H1 (cell line): ENCODE data around the gene CTDNEP1. TPM values are rescaled to one million over a fixed set of nuclear protein-coding genes. Genes with fewer than 3 reads are reported as not detected.

Source experiments
- ASH2L ChIP-seq: fragments of 200-600, 300-600 bp; sonication (generic); IDR thresholded peaks from one replicate; pipeline ENCODE4 v1.7.1; 2017; ENCODE audit warnings: low read length
- ATF3 ChIP-seq: IDR thresholded peaks from 2 replicates; pipeline ENCODE4 v1.6.1; 2011; ENCODE audit warnings: low read depth, mild to moderate bottlenecking, low read length; ENCODE audit not compliant: insufficient read depth
- CBX8 ChIP-seq: fragments of 300-800, 300-1000 bp; sonication (generic); IDR thresholded peaks from 2 replicates; pipeline ENCODE4 v1.7.1; 2016; ENCODE audit warnings: low read depth, low read length, borderline replicate concordance
- CHD1 ChIP-seq: IDR thresholded peaks from 2 replicates; pipeline ENCODE4 v1.6.1; 2012; ENCODE audit warnings: low read depth, low read length, improper control_type of control experiment
- CHD2 ChIP-seq: IDR thresholded peaks from 2 replicates; pipeline ENCODE4 v1.6.1; 2012; ENCODE audit warnings: low read length, improper control_type of control experiment
- CTCF ChIP-seq, 3 experiments: IDR thresholded peaks; 1 replicate in 2 of 3; 2 replicates in 1 of 3; pipeline versions ENCODE4 v1.5.1 to v1.6.1; 2011; ENCODE audit warnings: low read length in 3 of 3, mild to moderate bottlenecking in 3 of 3, inconsistent platforms in 2 of 3, low read depth in 1 of 3, moderate library complexity in 1 of 3; ENCODE audit not compliant: insufficient read depth in 1 of 3; ENCODE audit errors: control extremely low read depth in 1 of 3
- E2F6 ChIP-seq: IDR thresholded peaks from 2 replicates; pipeline ENCODE4 v1.6.1; 2012; ENCODE audit warnings: inconsistent platforms
- EGR1 ChIP-seq: IDR thresholded peaks from 2 replicates; pipeline ENCODE4 v1.6.1; 2011; ENCODE audit warnings: low read depth, low read length, borderline replicate concordance
- HDAC2 ChIP-seq, 2 experiments: fragments of 300-600 bp in 1 of 2; sonication (generic) in 1 of 2; IDR thresholded peaks; 2 replicates each; pipeline ENCODE4 v1.6.1; 2011 to 2012; ENCODE audit warnings: low read depth in 2 of 2, low read length in 2 of 2, mild to moderate bottlenecking in 2 of 2, moderate library complexity in 2 of 2, borderline replicate concordance in 1 of 2, inconsistent platforms in 1 of 2
- JUN ChIP-seq: IDR thresholded peaks from 2 replicates; pipeline ENCODE4 v1.6.1; 2011; ENCODE audit warnings: low read depth, mild to moderate bottlenecking, improper control_type of control experiment, low read length
- JUND ChIP-seq: IDR thresholded peaks from 2 replicates; pipeline ENCODE4 v1.6.1; 2011; ENCODE audit warnings: mild to moderate bottlenecking, improper control_type of control experiment, low read length
- KDM5A ChIP-seq: fragments of 200-600 bp; IDR thresholded peaks from 2 replicates; pipeline ENCODE4 v1.7.1; 2012; ENCODE audit warnings: mild to moderate bottlenecking, low read length, inconsistent platforms, mixed read lengths
- MAX ChIP-seq: IDR thresholded peaks from 2 replicates; pipeline ENCODE4 v1.6.1; 2012; ENCODE audit warnings: inconsistent platforms
- PHF8 ChIP-seq: fragments of 200-600 bp; sonication (generic); conservative IDR thresholded peaks from 2 replicates; pipeline ENCODE4 v1.7.1; 2012; ENCODE audit warnings: low read depth, mild to moderate bottlenecking, inconsistent platforms, low read length, moderate library complexity
- POLR2A ChIP-seq, 2 experiments: IDR thresholded peaks; 1 replicate in 1 of 2; 2 replicates in 1 of 2; pipeline ENCODE4 v1.6.1; 2011; ENCODE audit warnings: low read depth in 2 of 2, low read length in 2 of 2, mild to moderate bottlenecking in 2 of 2; ENCODE audit errors: control extremely low read depth in 1 of 2
- POLR2AphosphoS5 ChIP-seq: IDR thresholded peaks from 2 replicates; pipeline ENCODE4 v1.6.1; 2011; ENCODE audit warnings: low read depth, low read length
- SAP30 ChIP-seq: fragments of 300-600 bp; sonication (generic); IDR thresholded peaks from 2 replicates; pipeline ENCODE4 v1.7.1; 2012; ENCODE audit warnings: low read length, moderate library complexity, mild to moderate bottlenecking, inconsistent platforms; ENCODE audit not compliant: insufficient read depth, insufficient replicate concordance
- SP4 ChIP-seq: IDR thresholded peaks from 2 replicates; pipeline ENCODE4 v1.6.1; 2012; ENCODE audit warnings: low read length, inconsistent platforms
- TAF7 ChIP-seq: optimal IDR thresholded peaks from 2 replicates; pipeline ENCODE3; 2011; ENCODE audit warnings: low read depth, mild to moderate bottlenecking, inconsistent platforms, low read length, moderate library complexity, borderline replicate concordance
- TBP ChIP-seq: IDR thresholded peaks from 2 replicates; pipeline ENCODE4 v1.6.1; 2011; ENCODE audit warnings: low read depth, low read length, improper control_type of control experiment
- polyA plus RNA-seq, 7 experiments: library from polyadenylated mRNA; depleted of rRNA in 3 of 7; stranded (reverse) in 5 of 7; unstranded in 2 of 7; fragments of >200 nt in 5 of 7; fragments of 200-250 nt in 2 of 7; gene quantifications; 1 replicate in 5 of 7; 2 replicates in 1 of 7; 4 replicates in 1 of 7; pipeline versions ENCODE4 v1.2.1 to v1.2.3, GENCODE V29; 2011 to 2013; ENCODE audit warnings: missing spikeins in 2 of 7, mixed read lengths in 2 of 7
- total RNA-seq: library from RNA; stranded (reverse); fragmentation: NEBNext Ultra II Directional; extraction: Animal tissue kit (Norgen Biotek cat#: 25700); gene quantifications from 2 replicates; pipeline ENCODE4 v1.2.1, GENCODE V29; 2021

Gene CTDNEP1
- total and polyA plus RNA-seq, 2 of the 8 experiments (the other 6 are each of a cell fraction or from before 2014, with no cell fraction given), result 114 to 123 TPM

- TF ChIP-seq CBX8 (no peak), CHD2 (peak; percentile 21; the same call in 1 of the 2 replicates), MAX (peak; percentile 93), KDM5A (peak; percentile 72), ATF3 (peak; percentile 99), E2F6 (peak; percentile 78), EGR1 (no peak), HDAC2 (IDR thresholded peaks at IDR 0.05; ENCODE audit: borderline replicate concordance in 1 of 2, low read depth in 2 of 2, low read length in 2 of 2) (0 out of 4 replicates have a peak, but pooled peaks of 1 of the 2 experiments have one; percentile 52), CTCF (IDR thresholded peaks at IDR 0.05; ENCODE audit: control extremely low read depth in 1 of 3, insufficient read depth in 1 of 3, low read depth in 1 of 3, low read length in 3 of 3) (no peak), JUN (no peak), ASH2L (peak; percentile 85), POLR2A (IDR thresholded peaks at IDR 0.05; ENCODE audit: control extremely low read depth in 1 of 2, low read depth in 2 of 2, low read length in 2 of 2) (peak; percentile 66 to 89), PHF8 (peak; percentile 84), JUND (no peak), TAF7 (no peak), SAP30 (no peak), CHD1 (no peak), TBP (peak; percentile 47; the same call in 1 of the 2 replicates), POLR2AphosphoS5 (peak; percentile 97), SP4 (peak; percentile 99)
Observed at GRCh38 chr17:7234083-7234951, 17.2 kb downstream of the CTDNEP1 start, which contains the start of gene DVL2 (continued).
